Upper lobe of right lung (tissue), 1 donor: ENCODE data around the gene APOL6. TPM values are rescaled to one million over a fixed set of nuclear protein-coding genes. Genes with fewer than 3 reads are reported as not detected.

Experiments
- ATAC-seq: fragments of 200-7000 bp; cut with Tn5 transposase; one replicate; pipeline ENCODE4 v1.9.1; 2020; ENCODE audit warnings: mild to moderate bottlenecking, moderate library complexity
- DNase-seq: peaks from one replicate; pipeline ENCODE4 v3.0.0-alpha.2; 2020
- H3K27ac ChIP-seq: fragments of 200-600 bp; one replicate; pipeline ENCODE4 v1.8.0; 2022
- H3K27me3 ChIP-seq: fragments of 200-600 bp; one replicate; pipeline ENCODE4 v1.8.0; 2022; ENCODE audit warnings: mild to moderate bottlenecking
- H3K36me3 ChIP-seq: fragments of 200-600 bp; one replicate; pipeline ENCODE4 v1.8.0; 2022
- H3K4me1 ChIP-seq: fragments of 200-600 bp; one replicate; pipeline ENCODE4 v1.8.0; 2022
- H3K4me3 ChIP-seq: fragments of 200-600 bp; one replicate; pipeline ENCODE4 v1.8.0; 2022; ENCODE audit warnings: mild to moderate bottlenecking
- H3K9me3 ChIP-seq: fragments of 200-600 bp; one replicate; pipeline ENCODE4 v1.8.0; 2022
- CTCF ChIP-seq: fragments of 200-600 bp; IDR thresholded peaks from one replicate; pipeline ENCODE4 v1.8.0; 2022; ENCODE audit warnings: antibody characterized with exemption
- intact Hi-C: fragments of 100-400 bp; cut with DNase I; formaldehyde crosslinking; loops from one replicate; pipeline ENCODE4 v1.11.0; 2022
- total RNA-seq: library from RNA; stranded (reverse); fragmentation: NEBNext Ultra II Directional; extraction: Animal tissue kit (Norgen Biotek cat#: 25700); gene quantifications from one replicate; pipeline ENCODE4 v1.2.1, GENCODE V29; 2021
- donor health status: DM: no; HTN: yes; CAD: no; lungs with severe emphysema.

APOL6 gene
- total RNA-seq, 1 donor from 2014 or later = 45.6 TPM

DNA sequence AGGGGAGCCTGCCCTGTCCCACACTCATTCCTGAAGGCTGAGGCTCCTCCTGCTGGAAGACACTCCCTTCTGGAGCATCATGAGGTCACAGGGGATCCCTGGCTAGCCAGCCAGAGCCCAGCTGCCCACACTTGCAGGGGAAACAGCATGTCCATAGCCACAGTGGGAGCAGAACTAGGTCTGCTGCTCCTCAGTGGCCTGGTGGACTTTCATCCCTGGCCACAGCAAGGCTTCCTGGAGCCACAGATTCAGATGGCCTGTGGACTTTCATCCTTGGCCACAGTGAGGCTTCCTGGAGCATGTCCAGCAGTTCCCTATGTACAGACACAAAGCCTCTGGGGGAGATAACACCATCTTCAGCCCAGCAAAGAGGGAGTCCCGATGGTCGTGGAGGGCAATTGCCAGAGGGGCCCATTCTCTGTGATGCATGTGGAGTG lies 5.9 kb upstream of the APOL6 start:
- intact Hi-C loops = no loop called here
- H3K27ac ChIP-seq = no peak overlapping the region
- H3K4me3 ChIP-seq = no peak overlapping the region
- H3K9me3 ChIP-seq = no peaks in the 10 kb centered on the region
- no peak for DNase-seq
- H3K36me3 ChIP-seq = no peaks in the 10 kb centered on the region
- no peak for ATAC-seq
- H3K27me3 ChIP-seq = no peaks in the 10 kb centered on the region
- TF ChIP-seq CTCF = no peak
- H3K4me1 ChIP-seq = peaks cover 22% of the 10 kb centered on the region

DNA sequence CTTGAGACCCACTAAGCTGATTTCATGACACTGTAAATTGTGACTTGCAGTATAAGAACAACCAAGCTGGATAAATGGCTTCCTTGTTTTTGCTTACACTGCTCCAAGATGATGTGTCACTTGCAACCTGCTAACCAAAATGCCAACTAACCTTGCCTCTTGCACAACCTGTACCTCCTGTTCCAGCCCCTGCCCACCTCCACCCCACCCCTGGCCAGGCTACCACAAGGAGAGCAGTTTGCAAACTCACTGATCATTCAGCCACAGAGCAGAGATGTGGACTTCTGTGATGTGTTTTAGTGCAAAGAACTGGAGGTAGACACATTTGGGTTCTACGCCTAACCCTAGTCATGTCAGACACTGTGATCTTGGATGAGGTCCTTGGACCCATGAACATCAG lies 4.3 kb upstream of the APOL6 start:
- no peak for TF ChIP-seq CTCF
- no peaks in the 10 kb centered on the region for H3K36me3 ChIP-seq
- no peaks in the 10 kb centered on the region for H3K27me3 ChIP-seq
- intact Hi-C loops = no loop called here
- no peak overlapping the region for H3K4me3 ChIP-seq
- peaks cover 16% of the 10 kb centered on the region for H3K4me1 ChIP-seq
- no peak for DNase-seq
- H3K9me3 ChIP-seq = no peaks in the 10 kb centered on the region
- H3K27ac ChIP-seq = no peak overlapping the region
- no peak for ATAC-seq

- no peaks in the 10 kb centered on the region for H3K36me3 ChIP-seq
- ATAC-seq (no peak), DNase-seq (no peak)
- intact Hi-C loops = no loop called here
- no peaks in the 10 kb centered on the region for H3K9me3 ChIP-seq
- H3K27me3 ChIP-seq = no peaks in the 10 kb centered on the region
- no peak overlapping the region for H3K27ac ChIP-seq
- TF ChIP-seq CTCF = no peak
- H3K4me1 ChIP-seq = peaks cover 23% of the 10 kb centered on the region
- H3K4me3 ChIP-seq = no peak overlapping the region
Measured at GRCh38 chr22:35645646-35646045, 2.6 kb upstream of the APOL6 start.

GRCh38 chr22:35649026-35649553 lies 844 bp downstream of the APOL6 start:
- Histone ChIP-seq H3K4me1 (peaks cover 20% of the 10 kb centered on the region), H3K9me3 (no peaks in the 10 kb centered on the region), H3K27ac (peak overlapping the region; percentile 97), H3K4me3 (peak overlapping the region; percentile 93), H3K36me3 (no peaks in the 10 kb centered on the region), H3K27me3 (no peaks in the 10 kb centered on the region)
- no peak for ATAC-seq
- DNase-seq = no peak
- intact Hi-C loops = no loop called here
- no peak for TF ChIP-seq CTCF

DNA sequence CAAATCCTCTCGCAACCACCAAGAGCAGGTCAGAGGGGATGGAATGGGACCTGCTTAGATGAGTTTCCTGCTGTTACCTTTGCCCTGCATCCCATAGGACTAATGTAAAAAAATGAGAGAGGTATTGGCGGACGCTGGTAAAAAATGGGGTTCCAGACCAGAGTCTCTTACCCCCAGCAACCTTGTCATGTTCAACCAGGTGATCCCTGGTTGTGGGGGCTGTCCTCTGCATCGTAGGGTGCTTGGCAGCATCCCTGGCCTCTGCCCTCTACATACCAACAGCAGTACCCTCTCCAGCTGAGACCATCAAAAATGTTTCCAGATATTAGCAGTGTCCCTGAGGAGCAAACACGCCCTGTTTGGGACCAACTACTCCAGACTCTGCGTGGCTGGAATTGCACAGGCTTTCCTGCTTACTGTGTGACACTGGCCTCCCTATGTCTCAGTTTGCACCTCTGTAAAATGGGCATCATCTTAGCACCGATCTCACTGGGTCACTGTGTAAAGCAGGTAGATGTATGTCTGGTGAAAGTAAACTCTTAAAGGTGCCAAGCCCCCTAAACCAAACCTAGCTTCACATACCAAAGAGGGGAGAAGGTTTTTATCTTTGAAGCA lies 1.5 kb downstream of the APOL6 start:
- H3K27me3 ChIP-seq = no peaks in the 10 kb centered on the region
- peak overlapping the region; percentile 93 for H3K4me3 ChIP-seq
- H3K4me1 ChIP-seq = peaks cover 22% of the 10 kb centered on the region
- H3K27ac ChIP-seq = peak overlapping the region; percentile 97
- TF ChIP-seq CTCF = no peak
- no peaks in the 10 kb centered on the region for H3K9me3 ChIP-seq
- no peak for DNase-seq
- intact Hi-C loops = no loop called here
- no peak for ATAC-seq
- H3K36me3 ChIP-seq = no peaks in the 10 kb centered on the region
